ENCODE data around the gene ASAP2. TPM values are rescaled to one million over a fixed set of nuclear protein-coding genes. Genes with fewer than 3 reads are reported as not detected.

The ASAP2 gene
- total RNA-seq, 1 experiment from 2014 or later, result 12.6 TPM

GRCh38 chr2:9206991-9207640 is 504 bp downstream of the ASAP2 start:
- H3K79me2 ChIP-seq (ENCODE audit: insufficient read depth, low read length), result no peaks in the 10 kb centered on the region
- H2BK12ac ChIP-seq (ENCODE audit: insufficient read length, low read depth, low read length), result no peak overlapping the region
- no peak overlapping the region for H2AFZ ChIP-seq (ENCODE audit: low read length)
- H2BK120ac ChIP-seq (ENCODE audit: low read depth, low read length, poor library complexity, severe bottlenecking), result no peak overlapping the region
- no peak overlapping the region for H3K27ac Mint-ChIP-seq
- H3K36me3 Mint-ChIP-seq (ENCODE audit: insufficient read depth in 1 of 3, low read depth in 3 of 3), result peaks cover 0 to 6% (median 2%) of the 10 kb centered on the region in 3 experiments; a peak in 4 of 7 replicates
- H3K14ac ChIP-seq (ENCODE audit: insufficient read depth, low read length), result peak overlapping the region; percentile 97
- peak overlapping the region; percentile 83 for H3K18ac ChIP-seq (ENCODE audit: insufficient read length, low read depth, low read length)
- DNase-seq, result no peak
- H3K56ac ChIP-seq (ENCODE audit: insufficient read length, low read depth, low read length), result no peak overlapping the region
- no peak overlapping the region for H4K91ac ChIP-seq (ENCODE audit: insufficient read length, low read depth, low read length)
- H2AK5ac ChIP-seq (ENCODE audit: insufficient read length, low read length), result no peak overlapping the region
- no peak overlapping the region for H4K5ac ChIP-seq (ENCODE audit: insufficient read length, low read depth, low read length)
- H3K9me3 Mint-ChIP-seq, result no peaks in the 10 kb centered on the region
- WGBS (ENCODE audit: extremely low coverage, insufficient read length, low lambda C conversion rate), result no CpG with 5 or more reads among the region's 84 CpGs
- no peak overlapping the region for H4K8ac ChIP-seq (replicated peaks; ENCODE audit: insufficient read length, low read depth, low read length)
- H3K79me1 ChIP-seq (ENCODE audit: insufficient read depth, low read depth, low read length, poor library complexity, severe bottlenecking), result no peaks in the 10 kb centered on the region
- H2BK20ac ChIP-seq (ENCODE audit: low read depth, low read length, poor library complexity, severe bottlenecking), result no peak overlapping the region
- H3T11ph ChIP-seq (ENCODE audit: low read length), result no peak overlapping the region
- H3K27ac ChIP-seq (ENCODE audit: insufficient read length, low read depth, low read length), result no peak overlapping the region
- peaks cover 29 to 32% of the 10 kb centered on the region in 2 experiments for H3K4me1 Mint-ChIP-seq
- H3K27me3 ChIP-seq (ENCODE audit: insufficient read depth, low read length), result no peaks in the 10 kb centered on the region
- H3K27me3 Mint-ChIP-seq (ENCODE audit: low read depth), result peaks cover 29% of the 10 kb centered on the region
- peak overlapping the region; percentile 79 for H3K4me2 ChIP-seq (ENCODE audit: insufficient read depth, insufficient read length, low read length)
- no peaks in the 10 kb centered on the region for H3K9me3 ChIP-seq (ENCODE audit: control insufficient read depth, low read depth, low read length)
- H3K4ac ChIP-seq (ENCODE audit: low read depth, low read length), result no peak overlapping the region; the same call in 1 of the 2 replicates
- peaks cover 9% of the 10 kb centered on the region for H3K23me2 ChIP-seq (ENCODE audit: insufficient read length, low read depth, low read length, poor library complexity, severe bottlenecking)
- H3K4me1 ChIP-seq (ENCODE audit: insufficient read depth, low read length), result no peaks in the 10 kb centered on the region
- H4K20me1 ChIP-seq (ENCODE audit: control insufficient read depth, insufficient read depth, insufficient read length), result no peaks in the 10 kb centered on the region
- peak overlapping the region; percentile 62 for H3K9ac ChIP-seq (ENCODE audit: extremely low read depth, insufficient read length, low read length)
- no peak overlapping the region for H2BK15ac ChIP-seq (ENCODE audit: low read depth, low read length)
- H2BK5ac ChIP-seq (ENCODE audit: insufficient read length, low read length), result no peak overlapping the region
- peak overlapping the region; percentile 68 to 80 for H3K4me3 Mint-ChIP-seq
- no peak for TF ChIP-seq CTCF (conservative IDR thresholded peaks at IDR 0.05)
- H3K23ac ChIP-seq (ENCODE audit: insufficient read length, low read depth, low read length), result no peak overlapping the region

All from H9 (cell line).